T-cell (primary cell): ENCODE data around the gene DOK5. TPM values are rescaled to one million over a fixed set of nuclear protein-coding genes. Genes with fewer than 3 reads are reported as not detected.

Experiments used
- ATAC-seq, 4 experiments: fragments of 200-7000 bp in 3 of 4; fragments of 150-1000 bp in 1 of 4; cut with Tn5 transposase; replicated peaks in 1 of 4; 1 replicate in 3 of 4; 2 replicates in 1 of 4; pipeline ENCODE4 v1.10.0; 2021; ENCODE audit warnings: moderate library complexity in 3 of 4, mild to moderate bottlenecking in 2 of 4, moderate number of reproducible peaks in 1 of 4
- CTCF ChIA-PET, 2 donors: fragments of 300-600 bp; sonication (Branson Sonifier 250); formaldehyde crosslinking; loops; one replicate each; lab custom pipeline; 2022; ENCODE audit warnings: antibody characterized with exemption in 2 of 2; lab: Charles Lee
- POLR2A ChIA-PET, 2 donors: fragments of 300-600 bp; sonication (Branson Sonifier 250); formaldehyde crosslinking; loops; one replicate each; lab custom pipeline; 2022; ENCODE audit warnings: antibody characterized with exemption in 2 of 2; lab: Charles Lee
- DNase-seq, 35 experiments: peaks; one replicate each; pipeline versions ENCODE4 v3.0.0 to v3.0.0-alpha.2; 2013 to 2023
- H3K27ac ChIP-seq: one replicate; pipeline ENCODE4 v1.5.1; 2013; ENCODE audit warnings: low read length
- H3K27me3 ChIP-seq, 2 experiments: replicated peaks in 1 of 2; 1 replicate in 1 of 2; 2 replicates in 1 of 2; pipeline versions ENCODE4 v1.6.1 to v1.7.0; 2013; ENCODE audit warnings: low read length in 1 of 2, mixed read lengths in 1 of 2; ENCODE audit not compliant: control insufficient read depth in 2 of 2, insufficient read depth in 2 of 2; ENCODE audit errors: extremely low read depth in 1 of 2
- H3K36me3 ChIP-seq, 2 donors: 1 replicate in 1 of 2; 2 replicates in 1 of 2; pipeline versions ENCODE4 v1.6.1 to v1.7.0; 2013; ENCODE audit warnings: low read length in 1 of 2; ENCODE audit not compliant: control insufficient read depth in 2 of 2, insufficient read depth in 1 of 2; ENCODE audit errors: extremely low read depth in 1 of 2
- H3K4me1 ChIP-seq, 2 experiments: 1 replicate in 1 of 2; 2 replicates in 1 of 2; pipeline versions ENCODE4 v1.6.1 to v1.7.0; 2013; ENCODE audit warnings: low read length in 2 of 2, mixed read lengths in 1 of 2; ENCODE audit not compliant: insufficient read depth in 2 of 2, control insufficient read depth in 1 of 2; ENCODE audit errors: extremely low read depth in 1 of 2
- H3K4me3 ChIP-seq, 2 donors: 1 replicate in 1 of 2; 2 replicates in 1 of 2; pipeline versions ENCODE4 v1.5.1 to v1.7.0; 2013; ENCODE audit warnings: mild to moderate bottlenecking in 2 of 2, low read length in 1 of 2, moderate library complexity in 1 of 2; ENCODE audit not compliant: control insufficient read depth in 1 of 2; ENCODE audit errors: extremely low read depth in 1 of 2
- H3K9me3 ChIP-seq: 2 replicates; pipeline ENCODE4 v1.7.0; 2013
- H3K27ac Mint-ChIP-seq, 2 donors: one replicate each; pipeline ENCODE4 v1.8.0; 2020 to 2021; ENCODE audit warnings: mild to moderate bottlenecking in 2 of 2, mixed read lengths in 2 of 2
- H3K27me3 Mint-ChIP-seq, 2 donors: one replicate each; pipeline ENCODE4 v1.8.0; 2021 to 2022; ENCODE audit warnings: mixed read lengths in 2 of 2
- H3K36me3 Mint-ChIP-seq: one replicate; pipeline ENCODE4 v1.8.0; 2021; ENCODE audit warnings: mixed read lengths
- H3K4me1 Mint-ChIP-seq, 3 donors: one replicate each; pipeline ENCODE4 v1.8.0; 2020 to 2022; ENCODE audit warnings: mixed read lengths in 3 of 3, mild to moderate bottlenecking in 1 of 3
- H3K4me3 Mint-ChIP-seq, 3 donors: one replicate each; pipeline ENCODE4 v1.8.0; 2020 to 2022; ENCODE audit warnings: mild to moderate bottlenecking in 3 of 3, mixed read lengths in 3 of 3, moderate library complexity in 3 of 3
- H3K9me3 Mint-ChIP-seq, 3 donors: one replicate each; pipeline ENCODE4 v1.8.0; 2020 to 2022; ENCODE audit warnings: mixed read lengths in 3 of 3
- WGBS: methylation state at CpG from one replicate; pipeline ENCODE4 v1.1.5; 2013; ENCODE audit warnings: missing lambda C conversion rate; ENCODE audit not compliant: insufficient coverage; 5-methylcytosine and 5-hydroxymethylcytosine counted together
- total RNA-seq, 35 experiments: library from RNA in 6 of 35; stranded (reverse) in 6 of 35; fragments of 120-200 nt in 1 of 35; gene quantifications; one replicate each; pipeline versions ENCODE4 v1.2.1 to v1.2.4 and lab custom pipeline; 2013 to 2026

Gene DOK5
- total RNA-seq, 5 donors from 2014 or later (not counting 1 experiment from before 2014, with no cell fraction given), result not detected

DNA sequence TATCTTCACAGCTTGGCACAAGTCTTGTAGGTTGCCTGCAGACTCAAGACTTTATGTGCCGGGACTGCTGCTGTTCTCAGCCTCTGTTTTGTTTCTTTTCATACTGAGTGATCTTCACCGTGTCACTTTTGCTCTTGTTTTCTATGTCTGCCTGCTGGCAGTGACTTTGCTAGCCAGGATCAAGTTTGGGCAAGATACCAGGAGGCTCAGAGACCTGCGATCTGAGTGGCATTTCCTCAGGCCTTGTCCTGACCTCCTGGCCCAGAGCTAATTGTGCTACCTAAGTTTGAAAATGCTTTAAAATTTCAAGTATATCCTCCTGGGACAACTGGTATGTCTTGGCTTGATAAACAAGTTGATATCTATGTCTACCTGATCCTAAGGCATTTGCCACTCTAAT lies 57.2 kb downstream of the DOK5 start:
- ChIA-PET CTCF (no interaction called here), POLR2A (no interaction called here)
- peaks cover 4 to 6% (median 4%) of the 10 kb centered on the region in 3 donors for H3K9me3 Mint-ChIP-seq
- peaks cover 6 to 7% of the 10 kb centered on the region in 2 donors for H3K27me3 Mint-ChIP-seq
- no peak for DNase-seq
- no peak overlapping the region for H3K27ac ChIP-seq
- no peaks in the 10 kb centered on the region for H3K36me3 ChIP-seq
- no peaks in the 10 kb centered on the region for H3K4me1 Mint-ChIP-seq
- H3K36me3 Mint-ChIP-seq, result no peaks in the 10 kb centered on the region
- no peaks in the 10 kb centered on the region for H3K9me3 ChIP-seq
- H3K4me3 Mint-ChIP-seq, result no peak overlapping the region
- 89% methylated on average over 3 of the region's 3 CpGs for WGBS
- ATAC-seq, result no peak
- no peak overlapping the region for H3K27ac Mint-ChIP-seq
- no peaks in the 10 kb centered on the region for H3K4me1 ChIP-seq
- no peaks in the 10 kb centered on the region for H3K27me3 ChIP-seq
- no peak overlapping the region for H3K4me3 ChIP-seq

DNA sequence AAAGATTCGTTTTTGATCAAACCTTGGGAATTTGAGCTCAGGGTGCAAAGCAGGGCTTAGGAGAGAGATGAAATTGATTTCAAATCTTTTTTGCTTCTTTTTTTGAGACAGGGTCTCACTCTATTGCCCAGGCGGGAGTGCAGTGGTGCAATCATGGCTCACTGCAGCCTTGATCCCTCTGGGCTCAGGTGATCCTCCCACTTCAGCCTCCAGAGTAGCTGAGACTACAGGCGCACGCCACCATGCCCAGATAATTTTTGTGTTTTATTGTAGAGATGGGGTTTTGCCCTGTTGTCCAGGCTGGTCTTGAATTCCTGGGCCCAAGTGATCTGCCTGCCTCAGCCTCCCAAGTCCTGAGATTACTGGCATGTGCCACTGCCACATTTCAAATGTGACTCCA lies 58.7 kb downstream of the DOK5 start:
- no peaks in the 10 kb centered on the region for H3K9me3 ChIP-seq
- no peaks in the 10 kb centered on the region for H3K27me3 ChIP-seq
- no peaks in the 10 kb centered on the region for H3K36me3 ChIP-seq
- H3K4me1 ChIP-seq, result no peaks in the 10 kb centered on the region
- WGBS, result 78% methylated on average over 1 of the region's 4 CpGs
- no peaks in the 10 kb centered on the region for H3K36me3 Mint-ChIP-seq
- DNase-seq (no peak), ATAC-seq (no peak)
- H3K4me3 Mint-ChIP-seq, result no peak overlapping the region
- H3K27ac Mint-ChIP-seq, result no peak overlapping the region
- H3K27ac ChIP-seq, result no peak overlapping the region
- CTCF ChIA-PET, result interaction anchor here in 1 of 2 donors (0.5 kb wide), 1 partner anchor 12 kb away, joined by 3 read pairs; no protein-coding TSS in a partner anchor
- H3K4me3 ChIP-seq, result no peak overlapping the region
- POLR2A ChIA-PET, result no interaction called here
- H3K9me3 Mint-ChIP-seq, result peaks cover 8 to 13% (median 11%) of the 10 kb centered on the region in 3 donors
- H3K27me3 Mint-ChIP-seq, result peaks cover 3 to 7% of the 10 kb centered on the region in 2 donors
- H3K4me1 Mint-ChIP-seq, result no peaks in the 10 kb centered on the region

GRCh38 chr20:54535033-54535432 lies 59.6 kb downstream of the DOK5 start:
- WGBS, result no CpG with 5 or more reads among the region's 2 CpGs
- ChIA-PET CTCF (no interaction called here), POLR2A (no interaction called here)
- H3K4me3 ChIP-seq, result no peak overlapping the region
- DNase-seq (no peak), ATAC-seq (no peak)
- Mint-ChIP-seq H3K9me3 (peaks cover 11 to 13% (median 13%) of the 10 kb centered on the region in 3 donors), H3K27ac (no peak overlapping the region), H3K27me3 (peaks cover 3 to 7% of the 10 kb centered on the region in 2 donors), H3K4me1 (no peaks in the 10 kb centered on the region), H3K36me3 (no peaks in the 10 kb centered on the region), H3K4me3 (no peak overlapping the region)
- no peaks in the 10 kb centered on the region for H3K27me3 ChIP-seq
- H3K36me3 ChIP-seq, result no peaks in the 10 kb centered on the region
- H3K9me3 ChIP-seq, result no peaks in the 10 kb centered on the region
- no peak overlapping the region for H3K27ac ChIP-seq
- no peaks in the 10 kb centered on the region for H3K4me1 ChIP-seq

- Histone ChIP-seq H3K27ac (no peak overlapping the region), H3K4me3 (no peak overlapping the region), H3K27me3 (no peaks in the 10 kb centered on the region), H3K4me1 (no peaks in the 10 kb centered on the region), H3K36me3 (no peaks in the 10 kb centered on the region), H3K9me3 (no peaks in the 10 kb centered on the region)
- H3K4me3 Mint-ChIP-seq, result no peak overlapping the region
- H3K27me3 Mint-ChIP-seq, result peaks cover 0 to 7% of the 10 kb centered on the region in 2 donors
- H3K36me3 Mint-ChIP-seq, result no peaks in the 10 kb centered on the region
- no peak for DNase-seq
- ATAC-seq, result no peak
- no peak overlapping the region for H3K27ac Mint-ChIP-seq
- ChIA-PET CTCF (no interaction called here), POLR2A (no interaction called here)
- peaks cover 11 to 13% (median 13%) of the 10 kb centered on the region in 3 donors for H3K9me3 Mint-ChIP-seq
- H3K4me1 Mint-ChIP-seq, result no peaks in the 10 kb centered on the region
Observed at GRCh38 chr20:54535746-54536145, 60.4 kb downstream of the DOK5 start.

GRCh38 chr20:54539521-54540046 lies 64.2 kb downstream of the DOK5 start:
- no peaks in the 10 kb centered on the region for H3K4me1 Mint-ChIP-seq
- POLR2A ChIA-PET, result no interaction called here
- Histone ChIP-seq H3K9me3 (no peaks in the 10 kb centered on the region), H3K27me3 (no peaks in the 10 kb centered on the region), H3K36me3 (no peaks in the 10 kb centered on the region), H3K4me1 (no peaks in the 10 kb centered on the region), H3K4me3 (no peak overlapping the region), H3K27ac (no peak overlapping the region)
- H3K36me3 Mint-ChIP-seq, result no peaks in the 10 kb centered on the region
- 100% methylated on average over 2 of the region's 7 CpGs for WGBS
- ATAC-seq (no peak), DNase-seq (no peak)
- CTCF ChIA-PET, result no interaction called here
- H3K4me3 Mint-ChIP-seq, result no peak overlapping the region
- no peak overlapping the region for H3K27ac Mint-ChIP-seq
- H3K27me3 Mint-ChIP-seq, result no peaks in the 10 kb centered on the region
- H3K9me3 Mint-ChIP-seq, result peaks cover 11 to 13% (median 13%) of the 10 kb centered on the region in 3 donors

GRCh38 chr20:54543369-54543768 lies 68.0 kb downstream of the DOK5 start:
- WGBS, result no CpG with 5 or more reads among the region's 2 CpGs
- Histone ChIP-seq H3K4me1 (no peaks in the 10 kb centered on the region), H3K4me3 (no peak overlapping the region), H3K27ac (no peak overlapping the region), H3K27me3 (no peaks in the 10 kb centered on the region), H3K9me3 (no peaks in the 10 kb centered on the region), H3K36me3 (no peaks in the 10 kb centered on the region)
- no peak overlapping the region for H3K4me3 Mint-ChIP-seq
- no peaks in the 10 kb centered on the region for H3K36me3 Mint-ChIP-seq
- H3K4me1 Mint-ChIP-seq, result no peaks in the 10 kb centered on the region
- H3K9me3 Mint-ChIP-seq, result peaks cover under 1 to 9% (median 4%) of the 10 kb centered on the region in 3 donors
- no peak for ATAC-seq
- POLR2A ChIA-PET, result no interaction called here
- H3K27me3 Mint-ChIP-seq, result no peaks in the 10 kb centered on the region
- CTCF ChIA-PET, result no interaction called here
- no peak for DNase-seq
- no peak overlapping the region for H3K27ac Mint-ChIP-seq
